SK-N-MC (cell line): ENCODE results near the gene SERTM1.

Experiments used
- EZH2 ChIP-seq: fragments of 200-600 bp; sonication (generic); IDR thresholded peaks from one replicate; pipeline ENCODE4 v1.6.1; 2017; ENCODE audit warnings: antibody characterized with exemption
- POLR2AphosphoS5 ChIP-seq: IDR thresholded peaks from 2 replicates; pipeline ENCODE4 v1.6.1; 2012; ENCODE audit warnings: mild to moderate bottlenecking, low read depth, low read length, borderline replicate concordance

GRCh38 chr13:36628377-36629056 is 45.3 kb upstream of the SERTM1 start:
- TF ChIP-seq EZH2 (no peak), POLR2AphosphoS5 (no peak)
